Activated naive CD8-positive, alpha-beta T cell treated with anti-CD3 and anti-CD28 coated beads for 36 hours (primary cell): ENCODE measurements around the gene IL6. TPM values are rescaled to one million over a fixed set of nuclear protein-coding genes. Genes with fewer than 3 reads are reported as not detected.
"Not testable (repeated sequence)": the region's sequence is repeated elsewhere in the genome, so short reads cannot be mapped to it uniquely, and the experiment has no call there.

ENCODE experiments used
- DNase-seq: peaks from one replicate; pipeline ENCODE4 v3.0.0; 2021
- H3K27ac Mint-ChIP-seq: one replicate; pipeline ENCODE4 v1.8.0; 2022; ENCODE audit warnings: mild to moderate bottlenecking, moderate library complexity, mixed read lengths
- H3K27me3 Mint-ChIP-seq: one replicate; pipeline ENCODE4 v1.8.0; 2022; ENCODE audit warnings: mild to moderate bottlenecking, mixed read lengths
- H3K36me3 Mint-ChIP-seq: one replicate; pipeline ENCODE4 v1.8.0; 2021; ENCODE audit warnings: mild to moderate bottlenecking, mixed read lengths
- H3K4me1 Mint-ChIP-seq: one replicate; pipeline ENCODE4 v1.8.0; 2021; ENCODE audit warnings: mixed read lengths
- H3K4me3 Mint-ChIP-seq: one replicate; pipeline ENCODE4 v1.8.0; 2022; ENCODE audit warnings: mild to moderate bottlenecking, moderate library complexity, mixed read lengths
- H3K9me3 Mint-ChIP-seq: one replicate; pipeline ENCODE4 v1.8.0; 2022; ENCODE audit warnings: mixed read lengths
- total RNA-seq, 2 experiments: library from RNA; stranded (reverse); gene quantifications; one replicate each; pipeline ENCODE4 v1.2.3, GENCODE V29; 2021

IL6 gene
- total RNA-seq, 2 experiments from 2014 or later, result 0.60 TPM; not detected in 1

- peak overlapping the region; percentile 77 for H3K27ac Mint-ChIP-seq
- peaks cover 12% of the 10 kb centered on the region for H3K27me3 Mint-ChIP-seq
- H3K9me3 Mint-ChIP-seq, result peaks cover 5% of the 10 kb centered on the region
- DNase-seq, result peak; percentile 12
- H3K4me3 Mint-ChIP-seq, result peak overlapping the region; percentile 18
- H3K4me1 Mint-ChIP-seq, result peaks cover 65% of the 10 kb centered on the region
- H3K36me3 Mint-ChIP-seq, result peaks cover 2% of the 10 kb centered on the region
Observed at GRCh38 chr7:22697876-22698606, 29.0 kb upstream of the IL6 start.

- Mint-ChIP-seq H3K4me3 (no peak overlapping the region), H3K27ac (peak overlapping the region; percentile 77), H3K36me3 (peaks cover 2% of the 10 kb centered on the region), H3K4me1 (peaks cover 62% of the 10 kb centered on the region), H3K27me3 (peaks cover 10% of the 10 kb centered on the region), H3K9me3 (peaks cover 3% of the 10 kb centered on the region)
- no peak for DNase-seq
Observed at GRCh38 chr7:22698767-22699166, 28.2 kb upstream of the IL6 start.

- peaks cover 2% of the 10 kb centered on the region for H3K9me3 Mint-ChIP-seq
- H3K27me3 Mint-ChIP-seq, result peaks cover 9% of the 10 kb centered on the region
- no peak for DNase-seq
- H3K27ac Mint-ChIP-seq, result no peak overlapping the region
- no peak overlapping the region for H3K4me3 Mint-ChIP-seq
- H3K4me1 Mint-ChIP-seq, result peaks cover 45% of the 10 kb centered on the region
- H3K36me3 Mint-ChIP-seq, result peaks cover 1% of the 10 kb centered on the region
Observed at GRCh38 chr7:22700559-22701002, 26.4 kb upstream of the IL6 start.

GRCh38 chr7:22702516-22702915 is 24.5 kb upstream of the IL6 start:
- Mint-ChIP-seq H3K27ac (no peak overlapping the region), H3K4me1 (peaks cover 26% of the 10 kb centered on the region), H3K36me3 (no peaks in the 10 kb centered on the region), H3K27me3 (peaks cover 6% of the 10 kb centered on the region), H3K9me3 (peaks cover 2% of the 10 kb centered on the region), H3K4me3 (no peak overlapping the region)
- no peak for DNase-seq

GRCh38 chr7:22703107-22703855 is 23.7 kb upstream of the IL6 start:
- peaks cover 19% of the 10 kb centered on the region for H3K4me1 Mint-ChIP-seq
- not testable (repeated sequence) for H3K4me3 Mint-ChIP-seq, H3K27ac Mint-ChIP-seq

GRCh38 chr7:22703978-22704610 is 22.9 kb upstream of the IL6 start:
- H3K4me1 Mint-ChIP-seq, result peaks cover 11% of the 10 kb centered on the region

More at GRCh38 chr7:22703107-22703855, 23.7 kb upstream of the IL6 start:
- not testable (repeated sequence) for H3K27me3 Mint-ChIP-seq, H3K9me3 Mint-ChIP-seq, H3K36me3 Mint-ChIP-seq, DNase-seq

GRCh38 chr7:22704722-22705121 is 22.3 kb upstream of the IL6 start:
- DNase-seq, H3K27me3 Mint-ChIP-seq, H3K4me1 Mint-ChIP-seq, H3K36me3 Mint-ChIP-seq, H3K27ac Mint-ChIP-seq, H3K4me3 Mint-ChIP-seq, H3K9me3 Mint-ChIP-seq: not testable (repeated sequence)

More at GRCh38 chr7:22703978-22704610, 22.9 kb upstream of the IL6 start:
- H3K9me3 Mint-ChIP-seq, H3K4me3 Mint-ChIP-seq, H3K36me3 Mint-ChIP-seq, H3K27me3 Mint-ChIP-seq, H3K27ac Mint-ChIP-seq, DNase-seq: not testable (repeated sequence)

GRCh38 chr7:22705874-22706273 is 21.1 kb upstream of the IL6 start:
- H3K4me3 Mint-ChIP-seq, DNase-seq, H3K9me3 Mint-ChIP-seq, H3K4me1 Mint-ChIP-seq, H3K36me3 Mint-ChIP-seq, H3K27ac Mint-ChIP-seq, H3K27me3 Mint-ChIP-seq: not testable (repeated sequence)

- H3K4me1 Mint-ChIP-seq, H3K27ac Mint-ChIP-seq, H3K27me3 Mint-ChIP-seq, H3K4me3 Mint-ChIP-seq, H3K9me3 Mint-ChIP-seq, H3K36me3 Mint-ChIP-seq, DNase-seq: not testable (repeated sequence)
Observed at GRCh38 chr7:22707026-22707691, 19.8 kb upstream of the IL6 start.

- not testable (repeated sequence) for H3K27me3 Mint-ChIP-seq, H3K9me3 Mint-ChIP-seq, H3K4me3 Mint-ChIP-seq, H3K27ac Mint-ChIP-seq, H3K4me1 Mint-ChIP-seq, DNase-seq, H3K36me3 Mint-ChIP-seq
Observed at GRCh38 chr7:22708214-22708613, 18.8 kb upstream of the IL6 start.

GRCh38 chr7:22708677-22709061 is 18.3 kb upstream of the IL6 start:
- not testable (repeated sequence) for H3K9me3 Mint-ChIP-seq, DNase-seq, H3K4me3 Mint-ChIP-seq

GRCh38 chr7:22709062-22709829 is 17.8 kb upstream of the IL6 start:
- H3K4me3 Mint-ChIP-seq, H3K36me3 Mint-ChIP-seq, DNase-seq, H3K27me3 Mint-ChIP-seq, H3K27ac Mint-ChIP-seq, H3K4me1 Mint-ChIP-seq, H3K9me3 Mint-ChIP-seq: not testable (repeated sequence)

More at GRCh38 chr7:22708677-22709061, 18.3 kb upstream of the IL6 start:
- not testable (repeated sequence) for H3K27me3 Mint-ChIP-seq, H3K36me3 Mint-ChIP-seq, H3K4me1 Mint-ChIP-seq, H3K27ac Mint-ChIP-seq

GRCh38 chr7:22709857-22710256 is 17.1 kb upstream of the IL6 start:
- Mint-ChIP-seq H3K9me3 (no peaks in the 10 kb centered on the region), H3K4me1 (no peaks in the 10 kb centered on the region), H3K27ac (no peak overlapping the region), H3K27me3 (no peaks in the 10 kb centered on the region), H3K4me3 (no peak overlapping the region), H3K36me3 (no peaks in the 10 kb centered on the region)
- no peak for DNase-seq

- Mint-ChIP-seq H3K36me3 (no peaks in the 10 kb centered on the region), H3K27ac (no peak overlapping the region), H3K4me3 (no peak overlapping the region)
Observed at GRCh38 chr7:22712999-22713398, 14.0 kb upstream of the IL6 start.

More at GRCh38 chr7:22712999-22713398, 14.0 kb upstream of the IL6 start:
- Mint-ChIP-seq H3K4me1 (no peaks in the 10 kb centered on the region), H3K27me3 (peaks cover 9% of the 10 kb centered on the region), H3K9me3 (no peaks in the 10 kb centered on the region)
- DNase-seq, result no peak
